GM23338 (cell line): ENCODE measurements around the gene CD79A. TPM values are rescaled to one million over a fixed set of nuclear protein-coding genes. Genes with fewer than 3 reads are reported as not detected.
A peak's percentile ranks its signal among the peaks of the same experiment; 100 is the strongest.

ENCODE experiments used
- ATAC-seq: fragments of 200-7000 bp; cut with Tn5 transposase; 3 replicates; pipeline ENCODE4 v1.9.1; 2020
- DNase-seq: peaks from one replicate; pipeline ENCODE4 v3.0.0-alpha.2; 2015; ENCODE audit warnings: low spot score
- H2AFZ ChIP-seq: fragments of 200-600 bp; sonication (generic); 2 replicates; pipeline ENCODE4 v1.8.0; 2016; ENCODE audit warnings: antibody characterized with exemption, mild to moderate bottlenecking, moderate library complexity
- H3F3A ChIP-seq: fragments of 200-600 bp; sonication (generic); replicated peaks from 2 replicates; pipeline ENCODE4 v1.8.0; 2017; ENCODE audit warnings: antibody characterized with exemption, mixed run types, low read depth
- H3K27ac ChIP-seq: fragments of 200-600 bp; sonication (generic); 2 replicates; pipeline ENCODE4 v1.6.1; 2016; ENCODE audit warnings: low read depth
- H3K27me3 ChIP-seq: fragments of 200-600 bp; sonication (generic); 2 replicates; pipeline ENCODE4 v1.8.0; 2016; ENCODE audit warnings: mild to moderate bottlenecking, mixed run types, moderate library complexity; ENCODE audit not compliant: insufficient read depth
- H3K36me3 ChIP-seq: fragments of 200-600 bp; sonication (generic); 2 replicates; pipeline ENCODE4 v1.8.0; 2016; ENCODE audit warnings: mild to moderate bottlenecking; ENCODE audit not compliant: insufficient read depth
- H3K4me1 ChIP-seq: fragments of 200-600 bp; sonication (generic); 2 replicates; pipeline ENCODE4 v1.8.0; 2016; ENCODE audit warnings: mild to moderate bottlenecking, moderate library complexity; ENCODE audit not compliant: insufficient read depth
- H3K4me2 ChIP-seq: fragments of 200-600 bp; sonication (generic); 2 replicates; pipeline ENCODE4 v1.7.1; 2017; ENCODE audit warnings: mixed run types
- H3K4me3 ChIP-seq: fragments of 200-600 bp; sonication (generic); 2 replicates; pipeline ENCODE4 v1.6.1; 2016; ENCODE audit warnings: mixed run types
- H3K79me2 ChIP-seq: fragments of 200-600 bp; sonication (generic); replicated peaks from 2 replicates; pipeline ENCODE4 v1.8.0; 2017; ENCODE audit warnings: mild to moderate bottlenecking; ENCODE audit not compliant: insufficient read depth
- H3K9me2 ChIP-seq: fragments of 200-600 bp; sonication (generic); 2 replicates; pipeline ENCODE4 v1.8.0; 2017; ENCODE audit not compliant: insufficient read depth
- H4K20me1 ChIP-seq: fragments of 200-600 bp; sonication (generic); replicated peaks from 2 replicates; pipeline ENCODE4 v1.8.0; 2017; ENCODE audit warnings: mild to moderate bottlenecking; ENCODE audit not compliant: insufficient read depth
- H3K27ac Mint-ChIP-seq: 2 replicates; pipeline ENCODE4 v1.8.0; 2020; ENCODE audit warnings: inconsistent platforms, mild to moderate bottlenecking, moderate library complexity, mixed read lengths
- H3K27me3 Mint-ChIP-seq: 3 replicates; pipeline ENCODE4 v1.8.0; 2022; ENCODE audit warnings: low read depth, mild to moderate bottlenecking, moderate library complexity, mixed read lengths, inconsistent platforms; ENCODE audit not compliant: insufficient read depth, poor library complexity
- H3K36me3 Mint-ChIP-seq: 3 replicates; pipeline ENCODE4 v1.8.0; 2021; ENCODE audit warnings: low read depth, mild to moderate bottlenecking, inconsistent platforms, moderate library complexity, mixed read lengths
- H3K4me1 Mint-ChIP-seq: 3 replicates; pipeline ENCODE4 v1.8.0; 2020; ENCODE audit warnings: mild to moderate bottlenecking, inconsistent platforms, mixed read lengths
- H3K4me3 Mint-ChIP-seq: 3 replicates; pipeline ENCODE4 v1.8.0; 2021; ENCODE audit warnings: moderate library complexity, mild to moderate bottlenecking, inconsistent platforms, mixed read lengths
- H3K9me3 Mint-ChIP-seq: 3 replicates; pipeline ENCODE4 v1.8.0; 2020; ENCODE audit warnings: moderate library complexity, mild to moderate bottlenecking, inconsistent platforms, mixed read lengths
- EZH2 ChIP-seq: fragments of 200-600 bp; sonication (generic); IDR thresholded peaks from one replicate; pipeline ENCODE4 v1.8.0; 2017; ENCODE audit warnings: antibody characterized with exemption, mild to moderate bottlenecking, low read depth; ENCODE audit not compliant: unreplicated experiment
- POLR2AphosphoS5 ChIP-seq: IDR thresholded peaks from 2 replicates; pipeline ENCODE4 v1.6.1; 2016; ENCODE audit warnings: antibody characterized with exemption, low read depth
- REST ChIP-seq: IDR thresholded peaks from one replicate; pipeline ENCODE4 v1.6.1; 2018; ENCODE audit warnings: antibody characterized with exemption; ENCODE audit not compliant: unreplicated experiment
- STAT1 ChIP-seq: IDR thresholded peaks from one replicate; pipeline ENCODE4 v1.6.1; 2016; ENCODE audit warnings: antibody characterized with exemption; ENCODE audit not compliant: unreplicated experiment
- ZNF114 ChIP-seq: fragments of 250-450 bp; sonication (Bioruptor Pico); IDR thresholded peaks from 2 replicates; pipeline ENCODE4 v1.5.0; 2020; ENCODE audit warnings: mild to moderate bottlenecking, moderate library complexity
- microRNA-seq: library from miRNA; unstranded; fragments of <30 nt; microRNA quantifications from one replicate; pipeline ENCODE4, GENCODE V29; 2017
- polyA plus RNA-seq: library from polyadenylated mRNA; unstranded; fragments of >200 nt; fragmentation: Nextera tagmentation; extraction: Ambion mirVana; gene quantifications from 2 replicates; pipeline ENCODE4 v1.2.1, GENCODE V29; 2016
- small RNA-seq: library from RNA; depleted of rRNA; stranded (forward); fragments of <200 nt; gene quantifications from one replicate; pipeline ENCODE3, GENCODE V24; 2014; ENCODE audit warnings: low replicate concordance
- total RNA-seq: library from RNA; depleted of rRNA; stranded (reverse); fragments of >200 nt; shearing (Covaris generic); gene quantifications from 2 replicates; pipeline ENCODE4 v1.2.3, GENCODE V29; 2014; rRNA removed

The CD79A gene
- total and polyA plus RNA-seq, 2 experiments from 2014 or later, result 0.27 TPM; not detected in 1

DNA sequence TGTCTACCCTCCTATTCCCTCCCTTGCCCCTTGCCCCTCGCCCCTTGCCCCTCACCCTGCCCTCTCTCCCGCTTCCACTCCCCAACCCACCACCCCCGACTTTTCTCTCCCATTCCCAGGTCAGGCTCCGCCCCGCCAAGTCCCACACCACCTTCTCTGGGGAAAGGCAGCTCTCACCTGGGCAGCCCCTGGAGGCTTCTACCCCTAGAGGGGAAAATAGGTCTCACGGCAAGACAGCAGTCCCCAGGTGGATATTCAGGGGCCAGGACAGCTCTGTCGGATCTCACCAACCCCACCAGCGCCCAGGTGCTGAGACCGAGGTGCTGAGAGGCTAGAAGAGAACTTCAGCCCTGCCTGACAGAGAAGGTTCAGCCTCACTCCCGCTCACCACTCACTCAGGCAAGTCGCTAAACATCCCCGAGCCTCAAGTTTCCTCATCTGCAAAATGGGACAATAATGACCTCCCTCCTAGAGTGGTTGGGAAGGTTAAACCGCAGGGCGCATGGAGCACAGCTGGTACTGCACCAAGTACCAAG is 52.5 kb downstream of the CD79A start:
- peaks cover 61% of the 10 kb centered on the region for H3K27me3 Mint-ChIP-seq
- peak overlapping the region; percentile 81; the same call in 1 of the 2 replicates for H3K4me2 ChIP-seq
- peaks cover 100% of the 10 kb centered on the region for H3K27me3 ChIP-seq

GRCh38 chr19:41930322-41930722 is 53.2 kb downstream of the CD79A start:
- peaks cover 68% of the 10 kb centered on the region for H3K27me3 Mint-ChIP-seq

More for the DNA sequence above, 52.5 kb downstream of the CD79A start:
- H3F3A ChIP-seq, result peaks cover 22% of the 10 kb centered on the region
- no peaks in the 10 kb centered on the region for H3K36me3 ChIP-seq
- TF ChIP-seq EZH2 (peak; percentile 65), STAT1 (no peak)
- Mint-ChIP-seq H3K4me1 (peaks cover 33% of the 10 kb centered on the region), H3K27ac (no peak overlapping the region), H3K9me3 (no peaks in the 10 kb centered on the region; the same call in 2 of the 3 replicates), H3K4me3 (peak overlapping the region; percentile 72; the same call in 2 of the 3 replicates), H3K36me3 (no peaks in the 10 kb centered on the region)
- ATAC-seq (peak; percentile 9), DNase-seq (peak; percentile 53)
- H2AFZ ChIP-seq, result no peak overlapping the region
- peaks cover 23% of the 10 kb centered on the region for H3K4me1 ChIP-seq
- H3K9me2 ChIP-seq, result no peaks in the 10 kb centered on the region
- H3K4me3 ChIP-seq, result no peak overlapping the region
- peaks cover 24% of the 10 kb centered on the region for H4K20me1 ChIP-seq
- no peaks in the 10 kb centered on the region for H3K79me2 ChIP-seq
- no peak overlapping the region for H3K27ac ChIP-seq

More at GRCh38 chr19:41930322-41930722, 53.2 kb downstream of the CD79A start:
- Histone ChIP-seq H3K27ac (no peak overlapping the region), H3K27me3 (peaks cover 100% of the 10 kb centered on the region), H3K4me1 (peaks cover 23% of the 10 kb centered on the region), H3F3A (peaks cover 22% of the 10 kb centered on the region), H4K20me1 (peaks cover 24% of the 10 kb centered on the region), H3K9me2 (no peaks in the 10 kb centered on the region), H3K4me3 (no peak overlapping the region), H2AFZ (no peak overlapping the region), H3K4me2 (no peak overlapping the region), H3K79me2 (no peaks in the 10 kb centered on the region), H3K36me3 (no peaks in the 10 kb centered on the region)
- no peak for DNase-seq
- H3K27ac Mint-ChIP-seq, result no peak overlapping the region
- H3K4me3 Mint-ChIP-seq, result no peak overlapping the region
- TF ChIP-seq ZNF114 (no peak), REST (no peak), POLR2AphosphoS5 (no peak)
- no peaks in the 10 kb centered on the region for H3K36me3 Mint-ChIP-seq
- no peak for ATAC-seq
- no peaks in the 10 kb centered on the region; the same call in 1 of the 3 replicates for H3K9me3 Mint-ChIP-seq
- H3K4me1 Mint-ChIP-seq, result peaks cover 40% of the 10 kb centered on the region

Small RNAs within 50 kb of the gene (microRNA-seq; reads per million reads assigned to microRNA genes)
- not detected for gene MIR6797

Small RNAs within 50 kb of the gene (small RNA-seq; reads per million reads assigned to genes)
- gene MIR6797, result not detected

Other genes with a start within 250 kb of the CD79A start
- 0.24 and 0.50 TPM in 2 replicates for gene CEACAM7, start 189.0 kb upstream of the CD79A start, total RNA-seq
- not detected in 2 replicates for gene CEACAM7, start 189.0 kb upstream of the CD79A start, polyA plus RNA-seq
- not detected in 2 replicates for gene CEACAM5, start 168.7 kb upstream of the CD79A start, total RNA-seq
- gene CEACAM5, start 168.7 kb upstream of the CD79A start, polyA plus RNA-seq, result not detected in 2 replicates
- gene CEACAM6, start 121.7 kb upstream of the CD79A start, total RNA-seq, result not detected in 2 replicates
- not detected in 2 replicates for gene CEACAM6, start 121.7 kb upstream of the CD79A start, polyA plus RNA-seq
- not detected in 2 replicates for gene CEACAM3, start 80.7 kb upstream of the CD79A start, total RNA-seq
- gene CEACAM3, start 80.7 kb upstream of the CD79A start, polyA plus RNA-seq, result not detected in 2 replicates
- not detected in 2 replicates for gene LYPD4, start 32.6 kb upstream of the CD79A start, total RNA-seq
- gene LYPD4, start 32.6 kb upstream of the CD79A start, polyA plus RNA-seq, result not detected in 2 replicates
- 0.21 TPM in 1 of 2 replicates, not detected in the other for gene DMRTC2, start 32.2 kb upstream of the CD79A start, total RNA-seq
- gene DMRTC2, start 32.2 kb upstream of the CD79A start, polyA plus RNA-seq, result not detected in 2 replicates
- 631 and 1,798 TPM in 2 replicates for gene RPS19, start 17.0 kb upstream of the CD79A start, total RNA-seq
- 4,053 and 4,073 TPM in 2 replicates for gene RPS19, start 17.0 kb upstream of the CD79A start, polyA plus RNA-seq
- 36.8 and 44.7 TPM in 2 replicates for gene ARHGEF1, start 5.9 kb downstream of the CD79A start, total RNA-seq
- 41.3 and 50.8 TPM in 2 replicates for gene ARHGEF1, start 5.9 kb downstream of the CD79A start, polyA plus RNA-seq
- 0.69 TPM in 1 of 2 replicates, not detected in the other for gene ERFL, start 51.2 kb downstream of the CD79A start, total RNA-seq
- 0.14 TPM in 1 of 2 replicates, not detected in the other for gene ERFL, start 51.2 kb downstream of the CD79A start, polyA plus RNA-seq
- gene RABAC1, start 82.0 kb downstream of the CD79A start, total RNA-seq, result 113 and 151 TPM in 2 replicates
- 206 and 215 TPM in 2 replicates for gene RABAC1, start 82.0 kb downstream of the CD79A start, polyA plus RNA-seq
- 33.1 and 37.3 TPM in 2 replicates for gene ATP1A3, start 117.0 kb downstream of the CD79A start, total RNA-seq
- gene ATP1A3, start 117.0 kb downstream of the CD79A start, polyA plus RNA-seq, result 11.0 and 11.5 TPM in 2 replicates
- gene GRIK5, start 192.9 kb downstream of the CD79A start, total RNA-seq, result 34.3 and 42.5 TPM in 2 replicates
- gene GRIK5, start 192.9 kb downstream of the CD79A start, polyA plus RNA-seq, result 5.1 and 6.2 TPM in 2 replicates
- gene ZNF574, start 198.9 kb downstream of the CD79A start, total RNA-seq, result 50.8 and 61.2 TPM in 2 replicates
- 18.7 and 19.4 TPM in 2 replicates for gene ZNF574, start 198.9 kb downstream of the CD79A start, polyA plus RNA-seq